Subcutaneous adipose tissue (tissue), 4 donors: ENCODE results near the gene CDH4. TPM values are rescaled to one million over a fixed set of nuclear protein-coding genes. Genes with fewer than 3 reads are reported as not detected.

Experiments
- total RNA-seq, 4 donors: library from RNA; depleted of rRNA; stranded (reverse); fragments of >200 nt; gene quantifications; one replicate each; pipeline ENCODE4 v1.1.0, GENCODE V29; 2016
- TF ChIP-seq, protein P1 (sequence below): fragments of 450-650 bp; IDR thresholded peaks from one replicate; pipeline ENCODE4 v1.5.1; 2016; ENCODE audit warnings: low read depth, mild to moderate bottlenecking, control low read depth, antibody characterized with exemption, moderate library complexity

Gene CDH4
- total RNA-seq, 4 donors from 2014 or later = not detected

DNA sequence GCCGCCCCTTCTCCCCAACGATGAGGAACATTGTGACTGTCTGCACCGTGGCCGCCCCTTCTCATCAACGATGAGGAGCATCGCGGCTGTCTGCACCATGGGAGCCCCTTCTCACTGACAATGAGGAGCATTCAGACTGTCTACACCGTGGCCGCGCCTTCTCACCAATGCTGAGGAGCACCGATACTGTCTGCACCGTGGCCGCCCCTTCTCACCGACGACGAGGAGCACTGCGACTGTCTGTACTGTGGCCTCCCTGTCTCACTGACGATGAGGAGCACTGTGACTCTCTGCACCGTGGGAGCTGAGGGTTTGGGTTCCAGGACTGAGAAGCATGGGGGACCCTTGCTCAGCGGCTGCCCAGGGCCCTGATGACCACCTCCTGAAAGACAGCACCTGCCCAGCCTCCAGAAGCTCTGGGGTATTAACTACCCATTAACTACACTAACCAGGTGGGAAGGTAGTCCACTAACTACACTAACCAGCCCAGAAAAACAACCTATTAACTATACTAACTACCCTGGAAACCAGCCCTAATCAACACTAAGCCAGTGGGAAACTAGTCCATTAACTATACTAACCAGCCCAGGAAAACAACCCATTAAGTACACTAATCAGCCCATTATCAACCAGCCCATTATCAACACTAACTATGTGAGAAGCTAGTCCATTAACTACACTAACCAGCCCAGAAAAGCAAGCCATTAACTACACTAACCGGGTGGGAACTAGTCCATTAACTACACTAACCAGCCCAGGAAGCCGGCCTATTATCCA, 696.7 kb downstream of the CDH4 start:
- TF ChIP-seq, protein P1, sequence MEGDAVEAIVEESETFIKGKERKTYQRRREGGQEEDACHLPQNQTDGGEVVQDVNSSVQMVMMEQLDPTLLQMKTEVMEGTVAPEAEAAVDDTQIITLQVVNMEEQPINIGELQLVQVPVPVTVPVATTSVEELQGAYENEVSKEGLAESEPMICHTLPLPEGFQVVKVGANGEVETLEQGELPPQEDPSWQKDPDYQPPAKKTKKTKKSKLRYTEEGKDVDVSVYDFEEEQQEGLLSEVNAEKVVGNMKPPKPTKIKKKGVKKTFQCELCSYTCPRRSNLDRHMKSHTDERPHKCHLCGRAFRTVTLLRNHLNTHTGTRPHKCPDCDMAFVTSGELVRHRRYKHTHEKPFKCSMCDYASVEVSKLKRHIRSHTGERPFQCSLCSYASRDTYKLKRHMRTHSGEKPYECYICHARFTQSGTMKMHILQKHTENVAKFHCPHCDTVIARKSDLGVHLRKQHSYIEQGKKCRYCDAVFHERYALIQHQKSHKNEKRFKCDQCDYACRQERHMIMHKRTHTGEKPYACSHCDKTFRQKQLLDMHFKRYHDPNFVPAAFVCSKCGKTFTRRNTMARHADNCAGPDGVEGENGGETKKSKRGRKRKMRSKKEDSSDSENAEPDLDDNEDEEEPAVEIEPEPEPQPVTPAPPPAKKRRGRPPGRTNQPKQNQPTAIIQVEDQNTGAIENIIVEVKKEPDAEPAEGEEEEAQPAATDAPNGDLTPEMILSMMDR = no peak

DNA sequence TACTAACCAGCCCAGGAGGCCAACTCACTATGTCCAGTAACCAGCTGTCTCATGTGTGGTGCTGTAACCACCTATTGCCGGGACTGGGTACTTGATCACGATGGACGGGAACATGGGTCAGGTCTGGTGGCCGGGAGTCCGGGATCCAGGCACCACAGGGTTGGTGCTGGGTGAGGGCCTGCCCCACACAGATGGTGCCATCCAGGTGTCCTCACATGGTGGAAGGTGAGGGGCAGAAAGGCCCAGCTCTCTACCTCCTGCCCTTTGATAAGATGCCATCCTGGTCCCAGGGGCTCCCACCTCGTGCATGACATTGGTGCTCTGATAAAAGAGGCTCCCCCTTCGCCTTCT, 697.3 kb downstream of the CDH4 start:
- TF ChIP-seq, protein P1 = no peak

DNA sequence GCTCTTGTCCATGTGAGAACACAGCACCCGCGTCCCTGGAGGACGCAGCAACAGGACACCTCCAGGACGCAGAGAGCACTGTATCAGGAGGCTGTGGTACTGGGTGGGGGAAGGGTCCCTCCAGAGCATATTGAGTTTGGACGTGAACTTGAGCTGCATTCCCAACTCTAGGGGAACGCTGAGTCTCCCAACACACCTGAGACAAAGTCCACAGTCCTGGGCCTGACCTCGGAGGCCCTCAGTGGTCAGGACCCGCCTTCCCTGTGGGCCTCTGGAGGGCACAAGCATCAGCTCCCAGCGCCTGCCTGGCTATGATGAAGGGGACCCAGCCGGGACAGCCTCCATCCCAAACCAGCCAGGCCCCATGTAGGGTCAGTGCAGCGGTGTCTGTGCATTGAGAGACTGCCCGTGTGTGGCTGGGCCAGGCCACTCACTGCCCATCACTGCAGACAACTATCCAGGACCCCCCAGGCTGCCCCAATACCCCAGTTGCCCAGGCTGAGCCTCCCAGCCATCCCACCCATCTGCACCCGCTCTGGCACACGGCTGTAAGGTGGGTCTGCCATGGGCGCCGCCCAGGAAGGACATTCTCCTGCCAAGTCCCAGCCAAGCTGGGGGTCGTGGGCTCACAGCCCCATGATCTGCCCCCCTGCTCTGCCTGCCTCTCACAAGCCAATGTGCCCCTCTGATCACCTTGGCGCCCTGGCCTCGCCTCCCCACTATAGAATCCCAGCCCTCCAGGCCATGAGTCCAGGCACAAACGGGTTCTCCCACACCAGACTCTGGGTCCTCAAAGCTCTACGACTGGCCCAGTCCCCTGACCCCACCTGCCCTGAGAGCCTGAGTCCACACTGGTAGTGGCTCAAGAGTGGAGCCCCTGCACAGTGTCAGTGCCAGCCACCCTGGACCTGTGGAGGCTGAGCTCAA, 697.9 kb downstream of the CDH4 start:
- TF ChIP-seq, protein P1 = no peak

DNA sequence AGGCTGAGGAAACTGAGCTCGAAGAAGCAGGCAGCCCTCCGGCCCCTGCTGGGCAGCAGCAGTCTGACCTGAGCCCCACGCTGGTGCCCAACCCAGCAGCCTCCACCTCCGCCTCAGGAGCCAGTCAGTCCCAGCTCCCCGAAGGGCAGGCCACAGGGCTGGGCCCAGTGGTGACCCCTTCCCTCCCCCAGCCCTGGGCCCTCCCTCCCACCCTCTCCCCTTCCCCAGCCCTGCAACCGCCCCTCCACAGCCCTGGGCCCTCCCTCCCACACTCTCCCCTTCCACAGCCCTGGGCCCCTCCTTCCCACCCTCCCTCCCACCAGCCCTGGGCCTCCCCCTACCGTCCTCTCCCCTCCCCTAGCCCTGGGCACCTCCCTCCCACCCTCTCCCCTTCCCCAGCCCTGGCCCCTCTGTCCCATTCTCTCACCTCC, 698.6 kb downstream of the CDH4 start:
- TF ChIP-seq, protein P1 = no peak

DNA sequence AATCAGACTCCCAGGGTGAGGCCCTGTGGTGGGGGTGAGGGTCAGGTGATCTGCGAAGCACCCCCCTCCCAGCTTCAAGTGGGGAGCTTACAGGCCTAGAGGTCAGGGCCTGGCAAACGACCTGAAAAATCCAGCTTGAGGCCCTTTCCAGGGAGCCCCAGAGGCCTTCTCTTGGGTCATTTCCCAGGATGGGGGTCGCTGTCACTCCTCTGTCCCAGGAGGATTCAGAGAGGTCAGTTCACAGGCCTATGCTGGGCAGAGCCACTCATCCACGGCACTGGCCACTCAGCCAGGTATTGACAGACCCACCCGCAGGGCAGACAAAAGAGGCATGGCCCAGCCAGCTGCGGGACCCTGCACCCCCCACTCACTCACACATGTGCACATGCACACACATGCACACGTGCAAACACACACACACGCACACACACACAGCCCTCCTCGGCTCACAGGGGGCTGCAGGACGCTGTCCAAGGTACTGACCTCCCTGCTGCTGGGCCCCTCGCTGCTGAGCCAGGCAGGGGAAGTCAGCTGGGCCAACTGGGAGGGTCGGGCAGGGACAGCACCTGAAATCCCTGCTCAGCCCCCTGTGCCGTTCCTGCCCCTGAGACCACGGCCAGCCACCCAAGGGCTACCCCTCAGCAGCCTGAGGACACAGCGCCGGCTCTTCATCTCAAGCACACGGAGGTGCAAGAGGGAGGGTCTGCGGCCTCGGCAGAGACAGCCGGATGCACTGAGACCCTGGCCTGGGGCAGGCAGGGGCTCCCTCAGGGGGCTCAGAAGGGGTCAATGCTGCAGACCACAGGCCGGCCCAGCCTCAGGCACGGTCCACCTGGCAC, 699.9 kb downstream of the CDH4 start:
- TF ChIP-seq, protein P1 = no peak

DNA sequence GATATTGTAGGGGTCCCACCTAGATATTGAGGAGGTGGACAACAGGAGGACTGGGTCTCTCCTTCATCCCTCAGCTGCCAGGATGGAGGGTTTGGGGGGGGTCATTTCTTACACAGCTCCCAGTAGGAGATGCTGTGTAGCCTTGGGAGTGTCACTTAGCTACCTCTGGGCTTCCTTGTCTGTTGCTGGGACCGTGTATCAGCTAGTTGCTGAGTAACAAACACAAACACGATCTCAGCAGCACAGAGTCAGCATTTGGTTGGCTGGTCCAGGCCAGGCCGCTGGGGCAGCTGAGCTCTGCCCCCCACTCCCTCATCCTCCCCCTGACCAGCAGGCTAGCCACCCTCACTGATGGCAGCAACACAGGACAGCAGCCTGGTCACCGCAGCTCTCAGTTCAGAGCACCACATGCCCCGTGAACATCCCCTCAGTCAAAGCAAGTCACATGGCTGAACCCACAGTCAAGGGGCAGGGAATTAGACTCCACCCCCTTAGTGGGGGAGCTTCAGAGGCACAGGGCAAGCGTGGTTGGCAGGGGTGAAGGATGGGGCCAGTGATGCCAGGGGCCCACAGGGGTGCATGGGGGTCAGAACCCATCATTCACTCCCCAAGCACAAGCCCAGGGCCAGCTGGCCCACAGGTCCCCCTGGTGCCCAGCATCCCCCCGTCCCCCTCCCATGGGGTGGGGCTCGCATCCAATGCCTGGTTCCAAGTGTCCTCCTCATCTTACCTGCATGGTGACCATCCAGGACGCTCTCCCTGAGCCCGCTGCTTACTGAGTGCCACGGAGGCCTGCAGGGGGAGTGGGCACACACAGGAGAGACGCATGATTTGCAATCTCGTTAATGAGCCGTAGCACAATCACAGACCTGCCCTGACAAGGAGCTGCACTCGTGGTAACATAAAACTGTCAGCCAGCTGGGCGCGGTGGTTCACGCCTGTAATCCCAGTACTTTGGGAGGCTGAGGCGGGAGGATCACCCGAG, 701.3 kb downstream of the CDH4 start:
- TF ChIP-seq, protein P1 = no peak
